GM21825 (cell line): ENCODE results near the gene TPM3.
"Not testable (repeated sequence)": the region's sequence is repeated elsewhere in the genome, so short reads cannot be mapped to it uniquely, and the experiment has no call there.

Source experiments
- ATAC-seq: cut with Tn5 transposase; IDR thresholded peaks from one replicate; pipeline ENCODE4 v1.9.1; 2021; ENCODE audit warnings: mild to moderate bottlenecking, moderate library complexity; ENCODE audit not compliant: unreplicated experiment

TPM3 gene

GRCh38 chr1:154191990-154192461 lies at the start of gene TPM3:
TSS of gene TPM3 (minus strand) at chr1:154192100. CDS start at chr1:154192018, 82 bp downstream.
- no peak for ATAC-seq

- ATAC-seq = no peak
These were observed 48.5 kb upstream of the TPM3 start for GRCh38 chr1:154240294-154240833.

- ATAC-seq = no peak
These were observed 47.6 kb upstream of the TPM3 start for GRCh38 chr1:154239491-154239890.

- no peak for ATAC-seq
These were observed 46.1 kb upstream of the TPM3 start for GRCh38 chr1:154237880-154238506.

GRCh38 chr1:154237435-154237834 lies 45.5 kb upstream of the TPM3 start:
- ATAC-seq = no peak

GRCh38 chr1:154236855-154237254 lies 45.0 kb upstream of the TPM3 start:
- no peak for ATAC-seq

GRCh38 chr1:154233127-154233526 lies 41.2 kb upstream of the TPM3 start:
- ATAC-seq = not testable (repeated sequence)

- ATAC-seq = not testable (repeated sequence)
These were observed 39.2 kb upstream of the TPM3 start for GRCh38 chr1:154231112-154231511.

- ATAC-seq = no peak
These were observed 33.5 kb upstream of the TPM3 start for GRCh38 chr1:154225370-154225769.

GRCh38 chr1:154223621-154224020 lies 31.7 kb upstream of the TPM3 start:
- ATAC-seq = no peak

GRCh38 chr1:154222918-154223317 lies 31.0 kb upstream of the TPM3 start:
- ATAC-seq = no peak

- no peak for ATAC-seq
These were observed 30.6 kb upstream of the TPM3 start for GRCh38 chr1:154222518-154222917.

- ATAC-seq = peak; percentile 24
These were observed 29.5 kb upstream of the TPM3 start for GRCh38 chr1:154221278-154222001.

- no peak for ATAC-seq
These were observed 29.0 kb upstream of the TPM3 start for GRCh38 chr1:154220970-154221277.

GRCh38 chr1:154220071-154220969 lies 28.4 kb upstream of the TPM3 start, which contains the start of gene UBAP2L:
TSS of gene UBAP2L (plus strand) at chr1:154220955. CDS start at chr1:154225124, 4,169 bp downstream.
- ATAC-seq = peak; percentile 86

GRCh38 chr1:154219541-154219940 lies 27.6 kb upstream of the TPM3 start:
- ATAC-seq = no peak

- ATAC-seq = no peak
These were observed 26.6 kb upstream of the TPM3 start for GRCh38 chr1:154218545-154218944.

- ATAC-seq = no peak
These were observed 21.4 kb upstream of the TPM3 start for GRCh38 chr1:154213274-154213673.

GRCh38 chr1:154212083-154212482 lies 20.2 kb upstream of the TPM3 start:
- no peak for ATAC-seq

GRCh38 chr1:154208677-154209388 lies 16.9 kb upstream of the TPM3 start:
- ATAC-seq = no peak

- no peak for ATAC-seq
These were observed 15.4 kb upstream of the TPM3 start for GRCh38 chr1:154207262-154207661.
